GM18858 (cell line): ENCODE data around the gene MAP7D3.
"Not testable (repeated sequence)": the region's sequence is repeated elsewhere in the genome, so short reads cannot be mapped to it uniquely, and the experiment has no call there.

Experiments
- ATAC-seq: cut with Tn5 transposase; IDR thresholded peaks from one replicate; pipeline ENCODE4 v1.9.1; 2021; ENCODE audit not compliant: unreplicated experiment

Gene MAP7D3

GRCh38 chrX:136256026-136256425 is 4.8 kb upstream of the MAP7D3 start:
- ATAC-seq: no peak

GRCh38 chrX:136255541-136255940 is 4.3 kb upstream of the MAP7D3 start:
- ATAC-seq: no peak

- peak; percentile 17 for ATAC-seq
Observed at GRCh38 chrX:136250191-136251040, 784 bp downstream of the MAP7D3 start.

- no peak for ATAC-seq
Observed at GRCh38 chrX:136246201-136246600, 5.0 kb downstream of the MAP7D3 start.

- ATAC-seq: not testable (repeated sequence)
Observed at GRCh38 chrX:136237849-136238248, 13.4 kb downstream of the MAP7D3 start.

GRCh38 chrX:136237074-136237473 is 14.1 kb downstream of the MAP7D3 start:
- no peak for ATAC-seq

GRCh38 chrX:136228839-136229207 is 22.4 kb downstream of the MAP7D3 start:
- peak; percentile 45 for ATAC-seq

- peak; percentile 59 for ATAC-seq
Observed at GRCh38 chrX:136227948-136228838, 23.0 kb downstream of the MAP7D3 start.

GRCh38 chrX:136227074-136227473 is 24.1 kb downstream of the MAP7D3 start:
- ATAC-seq: no peak

- ATAC-seq: no peak
Observed at GRCh38 chrX:136221851-136222513, 29.2 kb downstream of the MAP7D3 start.

- ATAC-seq: no peak
Observed at GRCh38 chrX:136220951-136221350, 30.2 kb downstream of the MAP7D3 start.

GRCh38 chrX:136220540-136220939 is 30.7 kb downstream of the MAP7D3 start:
- no peak for ATAC-seq

GRCh38 chrX:136219893-136220292 is 31.3 kb downstream of the MAP7D3 start:
- no peak for ATAC-seq

GRCh38 chrX:136215559-136215958 is 35.6 kb downstream of the MAP7D3 start:
- ATAC-seq: no peak

GRCh38 chrX:136214551-136214950 is 36.6 kb downstream of the MAP7D3 start:
- no peak for ATAC-seq

- no peak for ATAC-seq
Observed at GRCh38 chrX:136212557-136213111, 38.6 kb downstream of the MAP7D3 start.

GRCh38 chrX:136211766-136212556 is 39.2 kb downstream of the MAP7D3 start:
- no peak for ATAC-seq

GRCh38 chrX:136210806-136211205 is 40.4 kb downstream of the MAP7D3 start:
- ATAC-seq: no peak

GRCh38 chrX:136210243-136210642 is 41.0 kb downstream of the MAP7D3 start:
- no peak for ATAC-seq

- no peak for ATAC-seq
Observed at GRCh38 chrX:136209751-136210150, 41.4 kb downstream of the MAP7D3 start.
